NCI-H2081 treated with DMSO at 0.1 percent for 48 hours (cell line): ENCODE data around the gene CREB1.

Experiments used
- DNase-seq: peaks from one replicate; lab custom pipeline; 2025; lab: John Stamatoyannopoulos, UW

CREB1 gene

DNA sequence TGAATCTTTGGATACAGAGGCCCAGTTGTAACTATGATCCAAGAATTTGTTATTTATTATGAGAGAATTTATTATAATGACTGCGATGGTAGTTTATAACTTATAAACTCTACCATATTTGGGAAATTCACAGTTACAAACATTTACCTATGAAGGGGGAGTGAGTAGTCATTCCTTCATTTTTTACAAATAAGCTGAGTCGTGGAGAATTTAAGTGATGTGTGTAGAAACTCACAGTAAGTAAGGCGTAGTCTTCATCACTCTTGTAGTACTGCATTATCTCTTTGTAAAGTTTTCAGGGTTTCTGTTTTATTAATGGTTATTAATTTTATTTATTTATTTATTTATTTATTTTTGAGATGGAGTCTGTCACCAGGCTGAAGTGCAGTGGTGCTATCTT, 13.5 kb downstream of the CREB1 start:
- no peak for DNase-seq

- no peak for DNase-seq
Observed at GRCh38 chr2:207546822-207547221, 17.1 kb downstream of the CREB1 start.

DNA sequence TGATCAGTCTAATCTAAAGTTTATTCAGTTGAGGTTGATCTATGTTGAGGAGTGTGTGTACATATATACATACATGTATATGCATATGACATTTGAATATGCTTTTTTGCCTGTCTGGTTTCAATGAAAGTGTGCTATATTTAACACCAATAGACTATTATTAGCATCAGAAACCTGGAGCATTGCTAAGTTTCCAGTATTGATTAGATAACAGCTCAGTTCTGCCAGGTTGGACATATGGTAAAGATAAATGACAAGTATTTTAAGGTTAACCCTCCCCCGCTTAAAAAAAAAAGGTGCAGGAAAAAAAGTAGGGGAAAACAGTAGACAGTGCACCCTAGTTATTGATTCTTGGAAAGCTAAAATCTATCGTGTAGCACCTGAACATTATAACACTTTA, 19.4 kb downstream of the CREB1 start:
- no peak for DNase-seq

- DNase-seq = no peak
Observed at GRCh38 chr2:207558079-207558491, 28.3 kb downstream of the CREB1 start.

- no peak for DNase-seq
Observed at GRCh38 chr2:207561386-207562080, 31.8 kb downstream of the CREB1 start.

DNA sequence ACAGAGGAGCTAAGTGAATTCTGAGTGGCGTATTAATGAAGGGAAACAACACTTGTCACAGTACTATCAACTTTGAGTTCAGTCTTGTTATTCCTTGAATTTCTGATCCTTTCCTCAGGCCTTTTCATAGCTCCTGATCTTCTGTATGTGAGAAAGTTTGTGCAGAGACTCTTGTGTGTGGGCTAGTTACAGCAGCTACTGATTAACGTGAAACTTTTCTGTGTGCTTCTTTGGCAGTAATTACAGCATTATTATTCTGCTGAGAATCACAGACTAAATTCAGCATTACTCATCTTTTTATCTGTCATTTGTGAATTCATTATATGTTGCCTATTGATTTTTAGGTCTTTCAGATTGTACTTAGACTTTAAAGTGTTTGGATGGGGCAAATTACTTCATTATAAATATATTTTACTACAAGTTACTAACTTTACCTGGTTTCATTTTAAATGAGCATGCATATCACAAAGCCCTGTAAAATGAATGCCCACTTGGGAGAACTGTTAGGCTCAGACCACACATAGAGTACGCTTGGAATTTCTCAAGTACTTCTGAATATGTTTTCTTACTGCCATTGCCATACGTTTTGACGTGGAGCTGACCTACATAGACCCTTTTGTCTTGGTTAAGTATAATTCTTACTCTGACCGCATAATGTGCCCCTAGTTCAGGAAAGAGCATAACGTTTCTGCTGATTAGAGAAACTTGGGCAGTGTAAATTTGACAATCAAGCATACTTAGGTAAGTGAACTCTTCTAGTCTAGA, 36.2 kb downstream of the CREB1 start:
- no peak for DNase-seq

GRCh38 chr2:207567671-207568070, 37.9 kb downstream of the CREB1 start:
- no peak for DNase-seq

- no peak for DNase-seq
Observed at GRCh38 chr2:207571370-207571769, 41.6 kb downstream of the CREB1 start.

GRCh38 chr2:207584952-207585351, 55.2 kb downstream of the CREB1 start:
- DNase-seq = no peak

GRCh38 chr2:207587305-207587704, 57.5 kb downstream of the CREB1 start:
- no peak for DNase-seq

- DNase-seq = no peak
Observed at GRCh38 chr2:207589143-207589542, 59.4 kb downstream of the CREB1 start.

GRCh38 chr2:207593277-207593676, 63.5 kb downstream of the CREB1 start:
- DNase-seq = no peak

DNA sequence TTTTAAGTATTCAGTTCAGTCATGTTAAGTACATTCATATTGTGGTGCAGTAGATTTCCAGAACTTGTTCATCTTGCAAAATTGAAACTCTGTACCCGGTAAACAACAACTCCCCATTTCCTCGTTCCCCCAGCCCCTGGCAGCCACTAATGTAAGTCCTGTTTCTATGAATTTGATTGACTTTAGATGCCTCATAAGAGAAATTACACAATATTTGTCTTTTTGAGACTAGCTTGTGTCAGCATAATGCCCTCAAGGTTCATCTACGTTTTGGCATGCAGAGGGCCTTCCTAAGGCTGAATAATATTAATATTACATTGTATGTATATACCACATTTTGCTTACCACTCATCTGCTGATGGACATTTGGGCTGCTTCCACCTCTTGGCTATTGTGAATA, 64.5 kb downstream of the CREB1 start:
- no peak for DNase-seq

DNA sequence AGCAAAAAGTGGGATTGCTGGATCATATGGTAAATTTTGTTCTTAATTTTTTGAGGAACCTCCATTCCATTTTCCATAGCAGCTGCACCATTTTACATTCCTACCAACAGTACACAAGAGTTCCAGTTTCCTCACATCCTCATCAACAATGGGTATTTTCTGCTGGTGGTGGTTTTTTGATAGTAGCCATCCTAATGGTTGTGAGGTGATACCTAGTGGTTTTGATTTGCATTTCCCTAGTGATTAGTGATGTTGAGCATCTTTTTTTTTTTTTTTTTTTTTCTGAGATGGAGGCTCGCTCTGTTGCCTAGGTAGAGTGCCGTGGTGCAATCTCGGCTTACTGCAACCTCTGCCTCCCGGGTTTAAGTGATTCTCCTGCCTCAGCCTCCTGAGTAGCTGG, 65.0 kb downstream of the CREB1 start:
- no peak for DNase-seq

DNA sequence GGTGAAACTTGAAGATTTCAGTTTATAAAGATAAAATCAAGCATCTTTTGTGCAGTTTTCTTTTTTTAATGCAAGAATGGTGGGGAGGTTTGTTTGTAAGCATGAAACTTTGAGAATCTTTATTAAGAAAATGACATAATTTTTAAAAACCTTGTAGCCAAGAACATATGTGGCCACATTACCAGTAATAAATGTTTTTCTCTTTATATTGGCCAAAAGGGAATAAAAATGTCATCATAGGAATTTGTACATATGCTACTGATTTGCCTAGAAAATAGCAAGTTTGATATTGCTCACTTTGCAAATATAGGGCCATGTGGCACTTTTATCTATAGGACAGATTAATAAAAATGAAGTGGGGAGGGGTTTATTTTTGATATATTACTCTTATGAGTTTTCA, 69.9 kb downstream of the CREB1 start:
- DNase-seq = no peak

DNA sequence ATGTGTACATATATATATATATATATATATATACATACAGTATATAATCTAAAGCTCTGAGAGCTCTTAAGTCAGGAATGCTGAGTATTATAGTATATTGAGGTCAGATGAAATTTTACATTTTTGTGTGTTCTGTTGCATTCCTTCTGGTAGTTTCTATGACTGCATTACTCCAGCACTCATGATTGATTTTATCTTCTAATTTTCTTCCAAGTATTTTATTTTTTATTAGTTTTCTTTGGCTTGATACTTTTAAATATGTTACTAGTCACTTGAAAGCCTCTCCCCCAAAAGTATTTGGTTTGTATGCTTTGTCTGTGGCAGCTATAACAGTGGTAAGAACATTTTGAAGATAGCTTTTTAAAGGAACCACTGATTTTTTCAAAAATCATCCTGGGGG, 70.5 kb downstream of the CREB1 start:
- DNase-seq = no peak

- no peak for DNase-seq
Observed at GRCh38 chr2:207601774-207602173, 72.0 kb downstream of the CREB1 start.

DNA sequence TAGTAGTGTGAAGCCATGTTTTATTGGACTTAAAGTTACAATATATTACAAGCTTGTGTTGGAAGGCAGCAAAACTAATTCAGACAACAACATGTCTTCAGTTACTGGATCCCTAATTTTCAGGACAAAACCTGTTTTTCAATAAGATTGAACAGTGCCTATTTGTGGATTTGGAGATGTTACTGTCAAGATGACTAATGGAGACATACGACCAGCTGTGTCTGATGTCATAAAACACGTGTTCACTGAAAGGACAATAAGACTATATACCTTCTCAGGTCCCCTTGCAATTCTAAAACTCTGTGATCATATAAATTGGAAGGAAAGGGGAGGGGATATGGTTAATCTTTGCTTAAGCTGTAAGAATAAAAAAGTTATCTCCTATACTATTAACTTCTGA, 73.7 kb downstream of the CREB1 start:
- no peak for DNase-seq

- no peak for DNase-seq
Observed at GRCh38 chr2:207606399-207606798, 76.6 kb downstream of the CREB1 start.

DNA sequence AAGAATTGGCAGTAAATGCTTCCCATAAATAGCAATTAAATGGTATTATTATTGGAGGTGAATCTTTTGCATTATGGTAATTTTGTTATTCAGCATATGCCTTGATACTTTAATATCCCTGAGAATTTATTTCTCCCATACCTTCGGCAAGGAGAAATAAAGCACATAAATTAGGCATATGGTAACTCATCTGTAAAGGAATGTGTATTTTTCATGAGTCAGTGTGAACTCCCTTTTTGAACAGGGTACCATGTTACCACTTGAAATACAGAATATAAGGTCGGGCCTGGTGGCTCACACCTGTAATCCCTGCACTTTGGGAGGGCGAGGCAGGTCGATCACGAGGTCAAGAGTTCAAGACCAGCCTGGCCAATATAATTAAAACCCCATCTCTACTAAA, 77.1 kb downstream of the CREB1 start:
- no peak for DNase-seq

GRCh38 chr2:207612714-207613113, 83.0 kb downstream of the CREB1 start:
- DNase-seq = no peak

DNA sequence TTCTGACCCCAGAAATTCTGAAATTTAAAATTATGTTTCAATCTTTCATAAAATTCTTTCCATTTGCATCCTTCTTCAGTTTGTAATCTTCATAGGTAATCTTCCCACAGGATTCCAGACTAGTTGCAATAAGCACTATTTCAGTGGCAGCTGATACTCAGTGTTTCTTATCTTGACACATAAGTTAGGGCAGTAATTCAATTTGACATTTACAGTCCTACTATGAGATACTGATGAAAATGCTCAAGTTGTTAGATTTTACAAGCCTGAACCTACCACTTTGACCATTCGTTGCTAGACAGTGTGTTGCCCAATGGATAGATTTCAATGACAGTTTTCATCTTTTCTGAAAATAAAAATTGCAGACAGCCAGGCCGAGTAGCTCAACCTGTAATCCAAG, 85.1 kb downstream of the CREB1 start:
- no peak for DNase-seq

DNA sequence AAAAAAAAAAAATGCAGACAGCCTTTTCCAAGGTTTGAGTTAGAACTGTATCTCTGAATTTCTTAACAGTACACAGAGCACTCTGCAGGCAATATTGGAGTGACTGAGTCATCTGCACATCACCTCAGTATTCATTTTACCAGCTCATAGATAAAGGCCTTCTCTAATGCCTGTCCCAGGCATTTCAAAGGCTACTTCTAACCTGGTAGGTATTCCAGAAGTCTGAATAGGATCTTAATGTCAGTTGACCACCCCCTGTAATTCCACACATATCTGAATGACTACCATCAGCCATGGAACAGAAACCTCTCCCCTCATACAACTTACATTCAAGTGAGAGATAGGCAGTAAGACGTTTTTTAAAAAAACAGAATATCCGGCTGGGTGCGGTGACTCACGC, 86.4 kb downstream of the CREB1 start:
- DNase-seq = no peak
